SK-N-SH treated with all-trans-retinoic acid at 6 μM for 48 hours (cell line): Measurements from ENCODE around the gene DHDH.

ENCODE experiments used
- ATAC-seq: fragments of 200-7000 bp; cut with Tn5 transposase; 3 replicates; pipeline ENCODE4 v1.9.1; 2020; ENCODE audit warnings: mild to moderate bottlenecking, moderate library complexity
- ARNTL ChIP-seq: fragments of 450-650 bp; formaldehyde crosslinking; IDR thresholded peaks from 2 replicates; pipeline ENCODE4 v1.5.0; 2020; ENCODE audit warnings: low read depth, mild to moderate bottlenecking, moderate library complexity, borderline replicate concordance
- BACH2 ChIP-seq: fragments of 250-450 bp; sonication (Bioruptor Pico); IDR thresholded peaks from 2 replicates; pipeline ENCODE4 v1.9.0; 2021; ENCODE audit warnings: mild to moderate bottlenecking, borderline replicate concordance
- CREB5 ChIP-seq: fragments of 250-450 bp; sonication (Bioruptor Pico); IDR thresholded peaks from 2 replicates; pipeline ENCODE4 v1.5.1; 2020; ENCODE audit warnings: low read depth, mild to moderate bottlenecking, moderate library complexity
- CSRNP3 ChIP-seq: fragments of 250-450 bp; sonication (Bioruptor Pico); IDR thresholded peaks from 2 replicates; pipeline ENCODE4 v1.5.1; 2021; ENCODE audit warnings: mild to moderate bottlenecking, moderate library complexity
- ESRRG ChIP-seq: fragments of 250-450 bp; sonication (Bioruptor Pico); IDR thresholded peaks from 2 replicates; pipeline ENCODE4 v1.6.1; 2021; ENCODE audit warnings: mild to moderate bottlenecking
- GLIS3 ChIP-seq: fragments of 250-450 bp; sonication (Bioruptor Pico); IDR thresholded peaks from 2 replicates; pipeline ENCODE4 v1.5.0; 2020; ENCODE audit warnings: mild to moderate bottlenecking, moderate library complexity
- ISL1 ChIP-seq: fragments of 250-450 bp; sonication (Bioruptor Pico); IDR thresholded peaks from 2 replicates; pipeline ENCODE4 v2.1.2; 2022; ENCODE audit warnings: mild to moderate bottlenecking, moderate library complexity
- OSR1 ChIP-seq: fragments of 250-450 bp; sonication (Bioruptor Pico); IDR thresholded peaks from 2 replicates; pipeline ENCODE4 v1.8.0; 2022; ENCODE audit warnings: moderate library complexity, mild to moderate bottlenecking, inconsistent platforms
- PPARA ChIP-seq: fragments of 250-450 bp; sonication (Bioruptor Pico); IDR thresholded peaks from 2 replicates; pipeline ENCODE4 v1.5.0; 2020; ENCODE audit warnings: mild to moderate bottlenecking, borderline replicate concordance
- RARB ChIP-seq: fragments of 250-450 bp; sonication (Bioruptor Pico); IDR thresholded peaks from 2 replicates; pipeline ENCODE4 v1.8.0; 2021; ENCODE audit warnings: mild to moderate bottlenecking, moderate library complexity
- SNAI2 ChIP-seq: fragments of 250-450 bp; sonication (Bioruptor Pico); IDR thresholded peaks from 2 replicates; pipeline ENCODE4 v1.5.0; 2020; ENCODE audit warnings: mild to moderate bottlenecking, moderate library complexity
- TCF4 ChIP-seq: fragments of 250-450 bp; sonication (Bioruptor Pico); IDR thresholded peaks from 2 replicates; pipeline ENCODE4 v1.8.0; 2021; ENCODE audit warnings: mild to moderate bottlenecking, moderate library complexity, borderline replicate concordance
- TOX ChIP-seq: fragments of 250-450 bp; sonication (Bioruptor Pico); IDR thresholded peaks from 2 replicates; pipeline ENCODE4 v1.8.0; 2021; ENCODE audit warnings: mild to moderate bottlenecking, moderate library complexity, borderline replicate concordance
- ZC3H10 ChIP-seq: fragments of 250-450 bp; sonication (Bioruptor Pico); IDR thresholded peaks from 2 replicates; pipeline ENCODE4 v1.5.1; 2021; ENCODE audit warnings: mild to moderate bottlenecking, moderate library complexity
- ZFP3 ChIP-seq: fragments of 250-450 bp; sonication (Bioruptor Pico); IDR thresholded peaks from 2 replicates; pipeline ENCODE4 v1.5.0; 2020; ENCODE audit warnings: mild to moderate bottlenecking, moderate library complexity
- ZFP30 ChIP-seq: fragments of 450-650 bp; formaldehyde crosslinking; IDR thresholded peaks from 2 replicates; pipeline ENCODE4 v1.5.0; 2022; ENCODE audit warnings: mild to moderate bottlenecking, moderate library complexity
- ZNF565 ChIP-seq: fragments of 450-650 bp; formaldehyde crosslinking; conservative IDR thresholded peaks from 2 replicates; pipeline ENCODE4 v1.5.0; 2020; ENCODE audit warnings: low read depth, mild to moderate bottlenecking, moderate library complexity
- TF ChIP-seq, protein P1 (sequence below): fragments of 250-450 bp; sonication (Bioruptor Pico); IDR thresholded peaks from 2 replicates; pipeline ENCODE4 v1.8.0; 2020; ENCODE audit warnings: mild to moderate bottlenecking, moderate library complexity, borderline replicate concordance
- TF ChIP-seq, protein P2 (sequence below): fragments of 250-450 bp; sonication (Bioruptor Pico); IDR thresholded peaks from 2 replicates; pipeline ENCODE4 v1.5.0; 2020; ENCODE audit warnings: mild to moderate bottlenecking, moderate library complexity

Gene DHDH

GRCh38 chr19:48934837-48935236 is 1.3 kb downstream of the DHDH start:
- ATAC-seq, result no peak
- TF ChIP-seq, protein P1, sequence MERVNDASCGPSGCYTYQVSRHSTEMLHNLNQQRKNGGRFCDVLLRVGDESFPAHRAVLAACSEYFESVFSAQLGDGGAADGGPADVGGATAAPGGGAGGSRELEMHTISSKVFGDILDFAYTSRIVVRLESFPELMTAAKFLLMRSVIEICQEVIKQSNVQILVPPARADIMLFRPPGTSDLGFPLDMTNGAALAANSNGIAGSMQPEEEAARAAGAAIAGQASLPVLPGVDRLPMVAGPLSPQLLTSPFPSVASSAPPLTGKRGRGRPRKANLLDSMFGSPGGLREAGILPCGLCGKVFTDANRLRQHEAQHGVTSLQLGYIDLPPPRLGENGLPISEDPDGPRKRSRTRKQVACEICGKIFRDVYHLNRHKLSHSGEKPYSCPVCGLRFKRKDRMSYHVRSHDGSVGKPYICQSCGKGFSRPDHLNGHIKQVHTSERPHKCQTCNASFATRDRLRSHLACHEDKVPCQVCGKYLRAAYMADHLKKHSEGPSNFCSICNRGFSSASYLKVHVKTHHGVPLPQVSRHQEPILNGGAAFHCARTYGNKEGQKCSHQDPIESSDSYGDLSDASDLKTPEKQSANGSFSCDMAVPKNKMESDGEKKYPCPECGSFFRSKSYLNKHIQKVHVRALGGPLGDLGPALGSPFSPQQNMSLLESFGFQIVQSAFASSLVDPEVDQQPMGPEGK (CRISPR knock-in tag), result no peak
- TF ChIP-seq RARB (CRISPR knock-in tag), result no peak
- no peak for TF ChIP-seq ZFP3 (CRISPR knock-in tag)
- no peak for TF ChIP-seq OSR1 (CRISPR knock-in tag)
- TF ChIP-seq, protein P2, sequence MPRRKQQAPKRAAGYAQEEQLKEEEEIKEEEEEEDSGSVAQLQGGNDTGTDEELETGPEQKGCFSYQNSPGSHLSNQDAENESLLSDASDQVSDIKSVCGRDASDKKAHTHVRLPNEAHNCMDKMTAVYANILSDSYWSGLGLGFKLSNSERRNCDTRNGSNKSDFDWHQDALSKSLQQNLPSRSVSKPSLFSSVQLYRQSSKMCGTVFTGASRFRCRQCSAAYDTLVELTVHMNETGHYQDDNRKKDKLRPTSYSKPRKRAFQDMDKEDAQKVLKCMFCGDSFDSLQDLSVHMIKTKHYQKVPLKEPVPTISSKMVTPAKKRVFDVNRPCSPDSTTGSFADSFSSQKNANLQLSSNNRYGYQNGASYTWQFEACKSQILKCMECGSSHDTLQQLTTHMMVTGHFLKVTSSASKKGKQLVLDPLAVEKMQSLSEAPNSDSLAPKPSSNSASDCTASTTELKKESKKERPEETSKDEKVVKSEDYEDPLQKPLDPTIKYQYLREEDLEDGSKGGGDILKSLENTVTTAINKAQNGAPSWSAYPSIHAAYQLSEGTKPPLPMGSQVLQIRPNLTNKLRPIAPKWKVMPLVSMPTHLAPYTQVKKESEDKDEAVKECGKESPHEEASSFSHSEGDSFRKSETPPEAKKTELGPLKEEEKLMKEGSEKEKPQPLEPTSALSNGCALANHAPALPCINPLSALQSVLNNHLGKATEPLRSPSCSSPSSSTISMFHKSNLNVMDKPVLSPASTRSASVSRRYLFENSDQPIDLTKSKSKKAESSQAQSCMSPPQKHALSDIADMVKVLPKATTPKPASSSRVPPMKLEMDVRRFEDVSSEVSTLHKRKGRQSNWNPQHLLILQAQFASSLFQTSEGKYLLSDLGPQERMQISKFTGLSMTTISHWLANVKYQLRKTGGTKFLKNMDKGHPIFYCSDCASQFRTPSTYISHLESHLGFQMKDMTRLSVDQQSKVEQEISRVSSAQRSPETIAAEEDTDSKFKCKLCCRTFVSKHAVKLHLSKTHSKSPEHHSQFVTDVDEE (CRISPR knock-in tag), result no peak
- no peak for TF ChIP-seq BACH2 (CRISPR knock-in tag)
- TF ChIP-seq ISL1 (CRISPR knock-in tag), result no peak
- no peak for TF ChIP-seq GLIS3 (CRISPR knock-in tag)
- TF ChIP-seq CREB5 (CRISPR knock-in tag), result no peak

GRCh38 chr19:48935864-48936263 is 2.4 kb downstream of the DHDH start:
- ATAC-seq, result no peak
- TF ChIP-seq GLIS3 (CRISPR knock-in tag) (no peak), PPARA (CRISPR knock-in tag) (no peak), ZC3H10 (CRISPR knock-in tag) (no peak), ZNF565 (CRISPR knock-in tag) (no peak), ARNTL (CRISPR knock-in tag) (no peak), BACH2 (CRISPR knock-in tag) (no peak), ZFP30 (no peak), OSR1 (CRISPR knock-in tag) (no peak), RARB (CRISPR knock-in tag) (no peak), ISL1 (CRISPR knock-in tag) (no peak)
- TF ChIP-seq, protein P1 (CRISPR knock-in tag), result no peak

DNA sequence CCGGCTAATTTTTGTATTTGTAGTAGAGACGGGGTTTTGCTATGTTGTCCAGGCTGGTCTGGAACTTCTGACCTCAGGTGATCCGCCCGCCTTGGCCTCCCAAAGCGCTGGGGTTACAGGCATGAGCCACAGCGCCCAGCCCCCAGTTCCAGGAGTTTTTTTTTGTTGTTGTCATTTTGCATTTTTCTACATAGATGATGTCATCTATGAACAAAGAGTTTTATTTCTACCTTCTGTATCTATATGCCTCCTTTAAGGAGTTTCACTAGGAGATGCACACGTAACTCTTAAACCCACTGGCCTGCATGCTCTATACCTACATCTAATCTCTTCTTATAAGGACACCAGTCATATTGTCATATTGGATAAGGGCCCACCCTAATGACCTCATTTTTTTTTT is 4.8 kb downstream of the DHDH start:
- ATAC-seq, result no peak
- no peak for TF ChIP-seq ZFP3 (CRISPR knock-in tag)
- no peak for TF ChIP-seq GLIS3 (CRISPR knock-in tag)

DNA sequence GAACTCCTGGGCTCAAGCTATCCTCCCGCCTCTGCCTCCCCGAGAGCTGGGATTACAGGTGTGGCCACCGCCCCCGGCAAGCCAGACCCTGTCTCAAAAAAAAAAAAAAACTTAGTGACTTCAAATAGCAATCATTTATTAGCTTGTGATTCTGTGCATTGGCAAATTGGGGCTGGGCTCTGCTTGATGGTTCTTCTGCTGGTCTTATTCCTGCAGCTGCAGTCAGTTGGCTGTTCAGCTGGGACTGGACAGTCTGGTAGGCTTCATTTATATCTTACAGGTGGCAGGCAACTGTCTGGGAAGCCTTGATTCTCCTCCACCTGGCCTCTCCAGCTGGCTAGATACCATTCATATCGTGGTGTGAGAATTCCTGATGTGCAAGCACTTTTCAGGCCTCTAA is 7.4 kb downstream of the DHDH start:
- ATAC-seq, result no peak
- TF ChIP-seq ZFP3 (CRISPR knock-in tag) (no peak), GLIS3 (CRISPR knock-in tag) (no peak), ZFP30 (no peak), ISL1 (CRISPR knock-in tag) (no peak), TCF4 (CRISPR knock-in tag) (no peak), CSRNP3 (CRISPR knock-in tag) (no peak), SNAI2 (CRISPR knock-in tag) (no peak), TOX (CRISPR knock-in tag) (no peak), ESRRG (no peak), PPARA (CRISPR knock-in tag) (no peak)
- TF ChIP-seq, protein P2 (CRISPR knock-in tag), result no peak
- TF ChIP-seq, protein P1 (CRISPR knock-in tag), result no peak
